HepG2 (cell line): ENCODE measurements around the gene NSMCE1. TPM values are rescaled to one million over a fixed set of nuclear protein-coding genes. Genes with fewer than 3 reads are reported as not detected.

Source experiments
- CREB1 ChIP-seq, 2 experiments: fragments of 450-650 bp in 1 of 2; IDR thresholded peaks; 2 replicates each; pipeline ENCODE4 v1.6.1; 2016 to 2017; ENCODE audit warnings: control low read depth in 1 of 2, mild to moderate bottlenecking in 1 of 2, missing compliant biosample characterization in 1 of 2, missing genetic modification characterization in 1 of 2
- FOXA3 ChIP-seq: IDR thresholded peaks from 2 replicates; pipeline ENCODE4 v1.6.1; 2016; ENCODE audit warnings: missing genetic modification reagents, missing compliant biosample characterization
- FOXK2 ChIP-seq: fragments of 450-650 bp; IDR thresholded peaks from 2 replicates; pipeline ENCODE4 v1.6.1; 2016
- GTF3A ChIP-seq: sonication (generic); formaldehyde crosslinking; conservative IDR thresholded peaks from 2 replicates; pipeline ENCODE4 v1.4.0; 2020; ENCODE audit warnings: mild to moderate bottlenecking, missing genetic modification reagents
- HOXA5 ChIP-seq: sonication (generic); formaldehyde crosslinking; IDR thresholded peaks from 2 replicates; pipeline ENCODE4 v1.4.0; 2020; ENCODE audit warnings: missing genetic modification reagents
- IKZF1 ChIP-seq: fragments of 450-650 bp; IDR thresholded peaks from 2 replicates; pipeline ENCODE4 v1.7.1; 2016
- IRX3 ChIP-seq: sonication (generic); formaldehyde crosslinking; IDR thresholded peaks from 2 replicates; pipeline ENCODE4 v1.8.1; 2023; ENCODE audit warnings: mild to moderate bottlenecking, low read depth, missing genetic modification reagents, borderline replicate concordance
- MAFG ChIP-seq: sonication (generic); formaldehyde crosslinking; IDR thresholded peaks from 2 replicates; pipeline ENCODE4 v1.5.1; 2020; ENCODE audit warnings: mild to moderate bottlenecking, missing genetic modification reagents
- NCOA1 ChIP-seq: sonication (generic); formaldehyde crosslinking; IDR thresholded peaks from 2 replicates; pipeline ENCODE4 v1.9.0; 2021; ENCODE audit warnings: missing genetic modification reagents
- NFE2 ChIP-seq: sonication (generic); formaldehyde crosslinking; IDR thresholded peaks from 2 replicates; pipeline ENCODE4 v1.4.0; 2020; ENCODE audit warnings: missing genetic modification reagents
- NFIB ChIP-seq: sonication (generic); formaldehyde crosslinking; IDR thresholded peaks from 2 replicates; pipeline ENCODE4 v1.9.0; 2021; ENCODE audit warnings: missing genetic modification reagents, mild to moderate bottlenecking, borderline replicate concordance
- PLRG1 ChIP-seq: fragments of 450-650 bp; conservative IDR thresholded peaks from 2 replicates; pipeline ENCODE4 v1.6.1; 2016
- TCF7 ChIP-seq: sonication (generic); IDR thresholded peaks from 2 replicates; pipeline ENCODE4 v1.6.1; 2016; ENCODE audit warnings: antibody characterized with exemption, low read depth
- ZMYM3 ChIP-seq: sonication (generic); formaldehyde crosslinking; IDR thresholded peaks from 2 replicates; pipeline ENCODE4 v1.5.1; 2020; ENCODE audit warnings: mild to moderate bottlenecking, missing genetic modification reagents
- ZNF446 ChIP-seq: sonication (generic); formaldehyde crosslinking; IDR thresholded peaks from 2 replicates; pipeline ENCODE4 v1.5.0; 2020; ENCODE audit warnings: mild to moderate bottlenecking, missing genetic modification reagents
- ZNF501 ChIP-seq: sonication (generic); formaldehyde crosslinking; IDR thresholded peaks from 2 replicates; pipeline ENCODE4 v1.5.1; 2020; ENCODE audit warnings: mild to moderate bottlenecking, moderate library complexity, missing genetic modification reagents
- ZNF556 ChIP-seq: sonication (generic); formaldehyde crosslinking; IDR thresholded peaks from 2 replicates; pipeline ENCODE4 v1.4.0; 2020; ENCODE audit warnings: mild to moderate bottlenecking, missing genetic modification reagents, borderline replicate concordance
- ZNF724P ChIP-seq: sonication (generic); formaldehyde crosslinking; IDR thresholded peaks from 2 replicates; pipeline ENCODE4 v1.8.0; 2022; ENCODE audit warnings: missing genetic modification reagents, borderline replicate concordance
- polyA plus RNA-seq, 8 experiments: library from polyadenylated mRNA; depleted of rRNA in 3 of 8; stranded (reverse) in 7 of 8; unstranded in 1 of 8; fragments of >200 nt; fragmentation: Illumina TruSeq in 4 of 8; extraction: Trizol in 4 of 8; gene quantifications; 2 replicates each; pipeline versions ENCODE4 v1.2.1 to v1.2.3, GENCODE V29; 2011 to 2016; ENCODE audit warnings: low read depth in 4 of 8, missing spikeins in 1 of 8, mixed read lengths in 1 of 8; ENCODE audit not compliant: insufficient read depth in 1 of 8
- total RNA-seq, 5 experiments: library from RNA; depleted of rRNA; stranded (reverse); fragments of >200 nt; fragmentation: Illumina TruSeq; extraction: Trizol; gene quantifications; 2 replicates each; pipeline ENCODE4 v1.2.3, GENCODE V29; 2016; ENCODE audit warnings: low read depth in 1 of 5
- TF ChIP-seq, protein P1 (sequence below): sonication (generic); formaldehyde crosslinking; IDR thresholded peaks from 2 replicates; pipeline ENCODE4 v1.4.0; 2020; ENCODE audit warnings: missing genetic modification reagents
- TF ChIP-seq, protein P2 (sequence below): sonication (generic); formaldehyde crosslinking; IDR thresholded peaks from 2 replicates; pipeline ENCODE4 v1.5.1; 2020; ENCODE audit warnings: missing genetic modification reagents, mild to moderate bottlenecking, borderline replicate concordance
- TF ChIP-seq, protein P3 (sequence below): sonication (generic); formaldehyde crosslinking; conservative IDR thresholded peaks from 2 replicates; pipeline ENCODE4 v1.4.0; 2020; ENCODE audit warnings: mild to moderate bottlenecking, missing genetic modification reagents, moderate library complexity

The NSMCE1 gene
- total and polyA plus RNA-seq, 2 of the 13 experiments (the other 11 are each of a cell fraction or from before 2014, with no cell fraction given) = 42.7 to 52.9 TPM

DNA sequence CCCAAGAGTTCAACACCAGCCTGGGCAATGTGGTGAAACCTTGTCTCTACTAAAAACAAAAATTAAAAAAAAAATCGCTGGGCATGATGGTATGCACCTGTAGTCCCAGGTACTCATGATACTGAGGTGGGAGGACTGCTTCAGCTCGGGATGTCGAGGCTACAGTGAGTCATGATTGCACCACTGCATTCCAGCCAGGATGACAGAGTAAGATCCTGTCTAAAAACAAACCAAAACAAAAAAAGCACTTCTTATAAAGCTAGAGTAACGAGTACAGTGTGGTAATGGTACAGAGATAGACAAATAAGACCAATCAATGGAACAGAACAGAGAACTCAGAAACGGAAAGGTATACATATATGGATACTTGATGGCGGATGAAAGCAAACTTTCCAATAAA lies 4.4 kb downstream of the NSMCE1 start (continued):
- TF ChIP-seq, protein P1, sequence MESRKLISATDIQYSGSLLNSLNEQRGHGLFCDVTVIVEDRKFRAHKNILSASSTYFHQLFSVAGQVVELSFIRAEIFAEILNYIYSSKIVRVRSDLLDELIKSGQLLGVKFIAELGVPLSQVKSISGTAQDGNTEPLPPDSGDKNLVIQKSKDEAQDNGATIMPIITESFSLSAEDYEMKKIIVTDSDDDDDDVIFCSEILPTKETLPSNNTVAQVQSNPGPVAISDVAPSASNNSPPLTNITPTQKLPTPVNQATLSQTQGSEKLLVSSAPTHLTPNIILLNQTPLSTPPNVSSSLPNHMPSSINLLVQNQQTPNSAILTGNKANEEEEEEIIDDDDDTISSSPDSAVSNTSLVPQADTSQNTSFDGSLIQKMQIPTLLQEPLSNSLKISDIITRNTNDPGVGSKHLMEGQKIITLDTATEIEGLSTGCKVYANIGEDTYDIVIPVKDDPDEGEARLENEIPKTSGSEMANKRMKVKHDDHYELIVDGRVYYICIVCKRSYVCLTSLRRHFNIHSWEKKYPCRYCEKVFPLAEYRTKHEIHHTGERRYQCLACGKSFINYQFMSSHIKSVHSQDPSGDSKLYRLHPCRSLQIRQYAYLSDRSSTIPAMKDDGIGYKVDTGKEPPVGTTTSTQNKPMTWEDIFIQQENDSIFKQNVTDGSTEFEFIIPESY = peak; percentile 18; the same call in 1 of the 2 replicates
- TF ChIP-seq NFE2 (CRISPR knock-in tag) (no peak), HOXA5 (CRISPR knock-in tag) (no peak), IKZF1 (no peak), ZNF724P (CRISPR knock-in tag) (no peak), ZMYM3 (CRISPR knock-in tag) (no peak), TCF7 (peak; percentile 26; the same call in 1 of the 2 replicates), ZNF446 (CRISPR knock-in tag) (no peak), FOXA3 (CRISPR knock-in tag) (peak; percentile 75), NFIB (CRISPR knock-in tag) (no peak), FOXK2 (no peak), NCOA1 (CRISPR knock-in tag) (no peak), ZNF501 (no peak), IRX3 (CRISPR knock-in tag) (no peak), ZNF556 (no peak), GTF3A (CRISPR knock-in tag) (no peak), CREB1 (IDR thresholded peaks at IDR 0.05) (peak; percentile 30; the same call in 1 of the 2 replicates), CREB1 (CRISPR knock-in tag; IDR thresholded peaks at IDR 0.05) (no peak), MAFG (CRISPR knock-in tag) (no peak), PLRG1 (no peak)
- TF ChIP-seq, protein P2, sequence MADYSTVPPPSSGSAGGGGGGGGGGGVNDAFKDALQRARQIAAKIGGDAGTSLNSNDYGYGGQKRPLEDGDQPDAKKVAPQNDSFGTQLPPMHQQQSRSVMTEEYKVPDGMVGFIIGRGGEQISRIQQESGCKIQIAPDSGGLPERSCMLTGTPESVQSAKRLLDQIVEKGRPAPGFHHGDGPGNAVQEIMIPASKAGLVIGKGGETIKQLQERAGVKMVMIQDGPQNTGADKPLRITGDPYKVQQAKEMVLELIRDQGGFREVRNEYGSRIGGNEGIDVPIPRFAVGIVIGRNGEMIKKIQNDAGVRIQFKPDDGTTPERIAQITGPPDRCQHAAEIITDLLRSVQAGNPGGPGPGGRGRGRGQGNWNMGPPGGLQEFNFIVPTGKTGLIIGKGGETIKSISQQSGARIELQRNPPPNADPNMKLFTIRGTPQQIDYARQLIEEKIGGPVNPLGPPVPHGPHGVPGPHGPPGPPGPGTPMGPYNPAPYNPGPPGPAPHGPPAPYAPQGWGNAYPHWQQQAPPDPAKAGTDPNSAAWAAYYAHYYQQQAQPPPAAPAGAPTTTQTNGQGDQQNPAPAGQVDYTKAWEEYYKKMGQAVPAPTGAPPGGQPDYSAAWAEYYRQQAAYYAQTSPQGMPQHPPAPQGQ (CRISPR knock-in tag) = no peak
- TF ChIP-seq, protein P3, sequence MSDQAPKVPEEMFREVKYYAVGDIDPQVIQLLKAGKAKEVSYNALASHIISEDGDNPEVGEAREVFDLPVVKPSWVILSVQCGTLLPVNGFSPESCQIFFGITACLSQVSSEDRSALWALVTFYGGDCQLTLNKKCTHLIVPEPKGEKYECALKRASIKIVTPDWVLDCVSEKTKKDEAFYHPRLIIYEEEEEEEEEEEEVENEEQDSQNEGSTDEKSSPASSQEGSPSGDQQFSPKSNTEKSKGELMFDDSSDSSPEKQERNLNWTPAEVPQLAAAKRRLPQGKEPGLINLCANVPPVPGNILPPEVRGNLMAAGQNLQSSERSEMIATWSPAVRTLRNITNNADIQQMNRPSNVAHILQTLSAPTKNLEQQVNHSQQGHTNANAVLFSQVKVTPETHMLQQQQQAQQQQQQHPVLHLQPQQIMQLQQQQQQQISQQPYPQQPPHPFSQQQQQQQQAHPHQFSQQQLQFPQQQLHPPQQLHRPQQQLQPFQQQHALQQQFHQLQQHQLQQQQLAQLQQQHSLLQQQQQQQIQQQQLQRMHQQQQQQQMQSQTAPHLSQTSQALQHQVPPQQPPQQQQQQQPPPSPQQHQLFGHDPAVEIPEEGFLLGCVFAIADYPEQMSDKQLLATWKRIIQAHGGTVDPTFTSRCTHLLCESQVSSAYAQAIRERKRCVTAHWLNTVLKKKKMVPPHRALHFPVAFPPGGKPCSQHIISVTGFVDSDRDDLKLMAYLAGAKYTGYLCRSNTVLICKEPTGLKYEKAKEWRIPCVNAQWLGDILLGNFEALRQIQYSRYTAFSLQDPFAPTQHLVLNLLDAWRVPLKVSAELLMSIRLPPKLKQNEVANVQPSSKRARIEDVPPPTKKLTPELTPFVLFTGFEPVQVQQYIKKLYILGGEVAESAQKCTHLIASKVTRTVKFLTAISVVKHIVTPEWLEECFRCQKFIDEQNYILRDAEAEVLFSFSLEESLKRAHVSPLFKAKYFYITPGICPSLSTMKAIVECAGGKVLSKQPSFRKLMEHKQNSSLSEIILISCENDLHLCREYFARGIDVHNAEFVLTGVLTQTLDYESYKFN = peak; percentile 54
